Measurements from ENCODE around the gene CTNND2.

CTNND2 gene

GRCh38 chr5:11897781-11898180, 6.5 kb downstream of the CTNND2 start:
- Histone ChIP-seq H4K91ac (ENCODE audit: low read length) (no peak overlapping the region), H3K4me1 (ENCODE audit: control insufficient read depth, insufficient read depth, low read depth, low read length) (no peaks in the 10 kb centered on the region), H2BK5ac (ENCODE audit: low read depth, low read length, poor library complexity, severe bottlenecking) (no peak overlapping the region), H2BK15ac (ENCODE audit: low read depth, poor library complexity, severe bottlenecking) (no peak overlapping the region), H3K79me1 (replicated peaks; ENCODE audit: low read length, poor library complexity, severe bottlenecking) (no peaks in the 10 kb centered on the region), H3K9ac (ENCODE audit: low read length) (no peak overlapping the region), H3K4ac (ENCODE audit: low read depth in 1 of 2, low read length in 2 of 2) (no peak overlapping the region), H2BK120ac (ENCODE audit: low read depth, low read length) (no peak overlapping the region), H2AFZ (ENCODE audit: low read depth, low read length) (no peak overlapping the region), H3K23ac (ENCODE audit: low read length in 2 of 2) (no peak overlapping the region), H3K27me3 (ENCODE audit: control insufficient read depth in 1 of 2, insufficient read depth in 1 of 2, low read length in 2 of 2) (peaks cover 12 to 16% of the 10 kb centered on the region in 2 experiments), H3K27ac (ENCODE audit: low read length, poor library complexity, severe bottlenecking) (no peak overlapping the region), H2AK5ac (ENCODE audit: low read length, severe bottlenecking) (no peak overlapping the region), H2BK12ac (ENCODE audit: low read length in 2 of 2) (no peak overlapping the region), H3K9me3 (ENCODE audit: control insufficient read depth, low read length) (no peaks in the 10 kb centered on the region), H3K4me3 (ENCODE audit: insufficient read depth in 1 of 2, low read depth in 1 of 2, low read length in 2 of 2) (no peak overlapping the region), H3K4me2 (ENCODE audit: low read length, poor library complexity, severe bottlenecking) (no peak overlapping the region), H4K8ac (ENCODE audit: low read length) (no peak overlapping the region), H3K18ac (ENCODE audit: low read depth in 1 of 2, low read length in 2 of 2) (no peak overlapping the region), H3K14ac (ENCODE audit: low read length in 2 of 2) (no peak overlapping the region), H3K36me3 (ENCODE audit: control insufficient read depth in 1 of 2, insufficient read depth in 2 of 2, low read depth in 1 of 2, low read length in 2 of 2) (no peaks in the 10 kb centered on the region)
- DNase-seq = no peak

- Histone ChIP-seq H3K23ac (ENCODE audit: low read length in 2 of 2) (no peak overlapping the region), H2AFZ (ENCODE audit: low read depth, low read length) (no peak overlapping the region), H3K79me1 (replicated peaks; ENCODE audit: low read length, poor library complexity, severe bottlenecking) (no peaks in the 10 kb centered on the region), H3K4me2 (ENCODE audit: low read length, poor library complexity, severe bottlenecking) (no peak overlapping the region), H4K91ac (ENCODE audit: low read length) (no peak overlapping the region), H2BK15ac (ENCODE audit: low read depth, poor library complexity, severe bottlenecking) (no peak overlapping the region), H3K4me3 (ENCODE audit: insufficient read depth in 1 of 2, low read depth in 1 of 2, low read length in 2 of 2) (no peak overlapping the region), H3K9ac (ENCODE audit: low read length) (no peak overlapping the region), H3K14ac (ENCODE audit: low read length in 2 of 2) (no peak overlapping the region), H3K9me3 (ENCODE audit: control insufficient read depth, low read length) (no peaks in the 10 kb centered on the region), H2BK12ac (ENCODE audit: low read length in 2 of 2) (no peak overlapping the region), H3K27ac (ENCODE audit: low read length, poor library complexity, severe bottlenecking) (no peak overlapping the region), H3K4me1 (ENCODE audit: control insufficient read depth, insufficient read depth, low read depth, low read length) (no peaks in the 10 kb centered on the region), H2BK120ac (ENCODE audit: low read depth, low read length) (no peak overlapping the region), H3K4ac (ENCODE audit: low read depth in 1 of 2, low read length in 2 of 2) (no peak overlapping the region), H3K27me3 (ENCODE audit: control insufficient read depth in 1 of 2, insufficient read depth in 1 of 2, low read length in 2 of 2) (no peaks in the 10 kb centered on the region), H3K36me3 (ENCODE audit: control insufficient read depth in 1 of 2, insufficient read depth in 2 of 2, low read depth in 1 of 2, low read length in 2 of 2) (no peaks in the 10 kb centered on the region), H3K18ac (ENCODE audit: low read depth in 1 of 2, low read length in 2 of 2) (no peak overlapping the region), H2AK5ac (ENCODE audit: low read length, severe bottlenecking) (no peak overlapping the region), H4K8ac (ENCODE audit: low read length) (no peak overlapping the region), H2BK5ac (ENCODE audit: low read depth, low read length, poor library complexity, severe bottlenecking) (no peak overlapping the region)
- 43% methylated on average over 3 of the region's 5 CpGs for WGBS
- DNase-seq = no peak
These were observed 9.3 kb downstream of the CTNND2 start for GRCh38 chr5:11894992-11895391.

- Histone ChIP-seq H3K36me3 (ENCODE audit: control insufficient read depth in 1 of 2, insufficient read depth in 2 of 2, low read depth in 1 of 2, low read length in 2 of 2) (no peaks in the 10 kb centered on the region), H3K79me1 (replicated peaks; ENCODE audit: low read length, poor library complexity, severe bottlenecking) (no peaks in the 10 kb centered on the region), H3K9ac (ENCODE audit: low read length) (no peak overlapping the region), H3K4me1 (ENCODE audit: control insufficient read depth, insufficient read depth, low read depth, low read length) (no peaks in the 10 kb centered on the region), H3K14ac (ENCODE audit: low read length in 2 of 2) (no peak overlapping the region), H3K9me3 (ENCODE audit: control insufficient read depth, low read length) (no peaks in the 10 kb centered on the region), H3K23ac (ENCODE audit: low read length in 2 of 2) (no peak overlapping the region), H4K91ac (ENCODE audit: low read length) (no peak overlapping the region), H2BK12ac (ENCODE audit: low read length in 2 of 2) (no peak overlapping the region), H3K27me3 (ENCODE audit: control insufficient read depth in 1 of 2, insufficient read depth in 1 of 2, low read length in 2 of 2) (no peaks in the 10 kb centered on the region), H2BK5ac (ENCODE audit: low read depth, low read length, poor library complexity, severe bottlenecking) (no peak overlapping the region), H3K27ac (ENCODE audit: low read length, poor library complexity, severe bottlenecking) (no peak overlapping the region), H2AFZ (ENCODE audit: low read depth, low read length) (no peak overlapping the region), H2BK120ac (ENCODE audit: low read depth, low read length) (no peak overlapping the region), H3K4me2 (ENCODE audit: low read length, poor library complexity, severe bottlenecking) (no peak overlapping the region), H3K4me3 (ENCODE audit: insufficient read depth in 1 of 2, low read depth in 1 of 2, low read length in 2 of 2) (no peak overlapping the region), H3K4ac (ENCODE audit: low read depth in 1 of 2, low read length in 2 of 2) (no peak overlapping the region), H2BK15ac (ENCODE audit: low read depth, poor library complexity, severe bottlenecking) (no peak overlapping the region), H4K8ac (ENCODE audit: low read length) (no peak overlapping the region), H3K18ac (ENCODE audit: low read depth in 1 of 2, low read length in 2 of 2) (no peak overlapping the region), H2AK5ac (ENCODE audit: low read length, severe bottlenecking) (no peak overlapping the region)
- no peak for DNase-seq
- 89% methylated on average over 4 of the region's 6 CpGs for WGBS
These were observed 11.4 kb downstream of the CTNND2 start for GRCh38 chr5:11892832-11893231.

- no peak overlapping the region for H2BK15ac ChIP-seq (ENCODE audit: low read depth, poor library complexity, severe bottlenecking)
- DNase-seq = no peak
These were observed 13.5 kb downstream of the CTNND2 start for GRCh38 chr5:11890777-11891176.

More at GRCh38 chr5:11890777-11891176, 13.5 kb downstream of the CTNND2 start:
- Histone ChIP-seq H3K36me3 (ENCODE audit: control insufficient read depth in 1 of 2, insufficient read depth in 2 of 2, low read depth in 1 of 2, low read length in 2 of 2) (no peaks in the 10 kb centered on the region), H3K9ac (ENCODE audit: low read length) (no peak overlapping the region), H2BK120ac (ENCODE audit: low read depth, low read length) (no peak overlapping the region), H2AFZ (ENCODE audit: low read depth, low read length) (no peak overlapping the region), H4K91ac (ENCODE audit: low read length) (no peak overlapping the region), H2AK5ac (ENCODE audit: low read length, severe bottlenecking) (no peak overlapping the region), H2BK12ac (ENCODE audit: low read length in 2 of 2) (no peak overlapping the region), H3K4ac (ENCODE audit: low read depth in 1 of 2, low read length in 2 of 2) (no peak overlapping the region), H3K4me3 (ENCODE audit: insufficient read depth in 1 of 2, low read depth in 1 of 2, low read length in 2 of 2) (no peak overlapping the region), H3K79me1 (replicated peaks; ENCODE audit: low read length, poor library complexity, severe bottlenecking) (no peaks in the 10 kb centered on the region), H4K8ac (ENCODE audit: low read length) (no peak overlapping the region), H3K18ac (ENCODE audit: low read depth in 1 of 2, low read length in 2 of 2) (no peak overlapping the region), H3K23ac (ENCODE audit: low read length in 2 of 2) (no peak overlapping the region), H3K4me2 (ENCODE audit: low read length, poor library complexity, severe bottlenecking) (no peak overlapping the region), H3K9me3 (ENCODE audit: control insufficient read depth, low read length) (no peaks in the 10 kb centered on the region), H3K27me3 (ENCODE audit: control insufficient read depth in 1 of 2, insufficient read depth in 1 of 2, low read length in 2 of 2) (no peaks in the 10 kb centered on the region), H2BK5ac (ENCODE audit: low read depth, low read length, poor library complexity, severe bottlenecking) (no peak overlapping the region), H3K27ac (ENCODE audit: low read length, poor library complexity, severe bottlenecking) (no peak overlapping the region), H3K14ac (ENCODE audit: low read length in 2 of 2) (no peak overlapping the region), H3K4me1 (ENCODE audit: control insufficient read depth, insufficient read depth, low read depth, low read length) (no peaks in the 10 kb centered on the region)
- 65% methylated on average over 3 of the region's 3 CpGs for WGBS
